KBM-7 (cell line): ENCODE measurements around the gene BANF2.
"Not testable (repeated sequence)": the region's sequence is repeated elsewhere in the genome, so short reads cannot be mapped to it uniquely, and the experiment has no call there.

Experiments
- DNase-seq: peaks from one replicate; pipeline ENCODE4 v3.0.0-alpha.2; 2015
- in situ Hi-C: fragments of 300-500 bp; cut with MboI; formaldehyde crosslinking; loops from 2 replicates; pipeline ENCODE4 v1.14.3; 2020; ENCODE audit warnings: low sequenced_read_pairs, low pct_unique_long_range_greater_than_20kb, mixed read lengths

The BANF2 gene

GRCh38 chr20:17699931-17700351 is at the start of gene BANF2:
Gene BANF2, plus strand, starts transcription at chr20:17699966. Its CDS starts 25,060 bp downstream, at chr20:17725026.
- in situ Hi-C loops, result no loop called here

GRCh38 chr20:17650301-17651128 is 49.3 kb upstream of the BANF2 start:
- no peak for DNase-seq
- in situ Hi-C loops, result no loop called here

More at GRCh38 chr20:17699931-17700351, at the start of gene BANF2:
- no peak for DNase-seq

GRCh38 chr20:17651129-17651759 is 48.5 kb upstream of the BANF2 start:
- no peak for DNase-seq

DNA sequence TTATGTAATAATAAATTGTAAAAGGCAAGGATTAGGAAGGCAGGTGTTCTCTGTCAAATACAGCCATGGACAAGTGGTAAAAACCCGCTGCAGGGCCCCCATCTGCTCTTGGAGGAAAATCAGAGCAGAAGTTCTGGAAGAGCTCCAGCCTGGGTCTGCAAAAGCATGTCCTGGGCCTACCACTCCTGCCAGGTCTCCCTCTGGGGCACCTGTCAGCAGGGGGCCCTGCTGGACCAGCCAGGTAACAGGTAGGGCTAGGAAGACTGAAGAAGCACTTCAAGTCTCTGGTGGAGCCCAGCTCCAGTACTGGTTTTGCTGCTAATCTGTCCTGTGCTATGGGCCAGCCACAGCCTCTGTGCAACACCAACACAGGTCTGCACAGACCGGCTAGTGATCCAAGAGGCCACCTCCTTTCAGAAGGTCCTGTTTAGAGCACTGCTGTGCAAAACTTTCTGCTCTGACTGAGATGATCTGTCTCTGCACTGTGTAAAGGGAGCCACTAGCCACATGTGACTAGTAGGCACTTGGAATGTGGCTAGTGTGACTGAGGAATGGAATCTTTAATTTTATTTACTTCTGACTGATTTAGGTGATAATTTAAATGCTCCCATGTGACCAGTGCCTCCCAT is 47.9 kb upstream of the BANF2 start:
- no peak for DNase-seq
- in situ Hi-C loops, result no loop called here

More at GRCh38 chr20:17651129-17651759, 48.5 kb upstream of the BANF2 start:
- in situ Hi-C loops, result no loop called here

GRCh38 chr20:17652411-17652810 is 47.4 kb upstream of the BANF2 start:
- no peak for DNase-seq
- in situ Hi-C loops, result no loop called here

DNA sequence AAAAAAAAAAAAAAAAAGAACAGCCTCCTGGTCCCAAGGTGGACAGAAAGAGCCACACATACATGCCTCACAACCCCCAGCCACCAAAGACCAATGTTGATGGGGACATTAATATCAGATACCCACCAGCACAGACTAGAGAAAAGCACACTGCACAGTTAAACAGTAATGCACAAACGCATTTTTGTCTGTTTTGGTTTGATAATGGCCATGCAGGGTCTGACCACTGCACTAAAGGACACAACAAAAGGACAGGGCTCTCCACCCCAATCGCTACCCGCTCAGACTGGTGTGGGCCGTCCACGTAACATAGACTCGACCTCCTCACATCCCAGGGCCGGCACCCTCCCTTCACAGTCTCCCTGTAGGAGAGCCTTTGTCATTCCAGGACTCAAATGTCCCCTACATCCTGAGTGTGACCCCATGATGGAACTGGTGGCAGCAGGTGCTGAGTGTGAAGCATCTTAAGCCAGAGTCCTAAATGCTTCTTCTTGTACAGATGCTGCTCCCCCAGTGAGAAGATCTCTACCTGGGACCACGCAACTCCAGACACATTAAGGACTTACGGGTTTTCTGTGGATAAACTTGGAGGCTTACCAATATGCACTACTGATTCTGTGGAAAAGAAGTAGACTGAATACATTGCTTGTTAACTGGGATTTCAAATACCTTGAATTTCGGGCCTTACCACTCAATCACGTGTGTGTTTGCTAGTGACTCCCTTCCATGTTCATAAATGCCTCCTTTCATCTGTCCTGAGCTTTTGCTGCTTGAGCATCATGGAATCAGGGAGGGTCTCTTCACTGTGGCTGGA is 45.7 kb upstream of the BANF2 start:
- in situ Hi-C loops, result no loop called here
- DNase-seq, result no peak

GRCh38 chr20:17654649-17655285 is 45.0 kb upstream of the BANF2 start:
- in situ Hi-C loops, result no loop called here
- DNase-seq, result no peak

GRCh38 chr20:17655286-17655651 is 44.5 kb upstream of the BANF2 start:
- in situ Hi-C loops, result no loop called here
- DNase-seq, result no peak

DNA sequence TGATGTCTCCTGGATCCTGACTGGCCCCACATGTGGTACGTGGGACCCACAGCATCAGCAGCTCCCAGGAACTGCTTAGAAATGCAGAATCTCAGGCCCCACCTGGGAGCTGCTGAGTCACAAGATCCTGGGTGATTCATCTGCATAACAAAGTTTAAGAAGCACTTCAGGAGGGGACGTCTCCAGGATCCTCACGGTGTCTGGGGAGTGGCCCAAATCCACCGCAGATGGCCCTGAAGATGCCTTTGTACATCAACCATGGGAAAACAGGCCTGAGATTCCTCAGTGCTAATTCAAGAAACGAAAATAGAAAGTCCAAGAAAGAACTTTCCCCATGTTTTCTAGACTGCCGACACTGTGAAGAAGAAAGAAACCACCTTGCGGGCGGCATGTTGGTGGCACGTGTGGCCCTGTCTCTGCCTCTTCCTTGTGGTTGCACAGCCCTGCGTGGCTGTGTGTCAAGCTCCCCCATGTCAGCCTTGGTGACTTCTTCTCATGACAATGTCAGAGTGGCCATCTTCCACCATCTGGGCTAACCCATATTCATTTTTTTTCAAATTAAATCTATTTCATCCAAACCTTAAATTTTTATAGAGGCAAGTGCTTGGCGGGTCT is 43.8 kb upstream of the BANF2 start:
- in situ Hi-C loops, result no loop called here
- DNase-seq, result no peak

DNA sequence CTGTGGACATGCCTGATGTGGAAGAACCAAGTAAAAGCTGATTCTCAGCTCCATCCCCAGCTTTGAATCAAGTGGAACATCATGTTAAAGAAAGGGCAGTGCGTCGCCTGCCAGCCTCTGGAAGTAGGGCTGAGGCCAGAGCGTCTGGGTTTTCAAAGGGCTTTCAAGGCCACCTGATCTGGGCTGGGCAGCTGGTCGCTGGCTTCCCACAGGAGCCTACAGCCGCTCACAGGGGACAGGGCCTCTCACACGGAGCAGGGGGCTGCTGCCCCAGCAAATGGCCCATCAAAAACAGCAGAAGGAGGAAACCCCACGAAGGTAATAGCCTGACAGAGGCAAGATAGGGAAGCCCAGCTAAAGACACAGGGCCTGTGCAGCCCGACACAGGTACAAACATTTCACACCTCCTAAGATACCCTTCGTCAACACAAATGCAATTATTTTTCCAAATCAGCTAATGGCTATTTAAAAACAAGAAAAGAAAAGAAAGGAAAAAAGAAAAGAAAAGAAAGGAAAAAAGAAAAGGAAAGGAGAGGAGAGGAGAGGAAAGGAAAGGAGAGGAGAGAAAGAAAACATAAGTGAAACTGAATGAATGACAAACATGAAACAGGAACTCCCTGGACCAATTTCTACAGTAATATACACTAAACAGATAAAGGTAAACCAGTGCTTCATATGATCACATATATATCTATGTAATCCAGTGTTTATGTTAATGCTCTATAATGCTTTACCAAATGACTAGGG is 42.5 kb upstream of the BANF2 start:
- in situ Hi-C loops, result no loop called here
- DNase-seq, result no peak

DNA sequence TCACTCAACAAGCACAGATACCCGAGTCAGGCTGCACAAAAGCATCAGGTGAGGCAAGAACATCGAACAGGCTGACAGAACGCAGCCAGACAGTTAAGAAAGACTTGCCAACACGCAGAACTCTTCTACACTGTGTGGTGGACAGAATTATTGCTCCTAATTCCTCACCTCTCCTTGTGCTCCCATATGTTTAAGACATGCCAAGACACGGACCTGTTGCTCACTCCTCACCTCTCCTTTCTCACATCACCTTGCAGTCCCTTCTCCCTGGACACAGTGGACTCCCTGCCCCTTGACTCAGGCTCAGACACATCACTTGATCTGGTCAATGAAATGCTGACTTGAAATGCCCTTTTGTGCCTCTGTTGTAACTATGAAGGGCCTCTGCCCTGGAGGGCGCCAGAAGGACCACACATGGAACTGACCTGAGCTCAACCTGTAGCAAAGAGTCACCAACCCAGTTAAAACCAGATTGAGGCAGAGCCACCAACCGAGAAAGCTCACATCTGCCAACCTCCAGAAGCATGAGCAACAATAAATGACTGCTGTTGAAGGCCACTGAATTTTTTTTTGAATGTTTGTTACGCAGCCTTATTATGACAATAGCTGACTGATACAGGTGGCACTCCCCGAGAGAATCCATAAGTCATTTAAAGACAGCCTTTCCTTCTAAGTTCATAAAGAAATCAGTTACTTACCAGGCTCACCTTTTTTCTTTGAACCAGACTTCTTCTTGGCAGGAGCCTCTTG is 41.7 kb upstream of the BANF2 start:
- in situ Hi-C loops, result no loop called here
- DNase-seq, result no peak

DNA sequence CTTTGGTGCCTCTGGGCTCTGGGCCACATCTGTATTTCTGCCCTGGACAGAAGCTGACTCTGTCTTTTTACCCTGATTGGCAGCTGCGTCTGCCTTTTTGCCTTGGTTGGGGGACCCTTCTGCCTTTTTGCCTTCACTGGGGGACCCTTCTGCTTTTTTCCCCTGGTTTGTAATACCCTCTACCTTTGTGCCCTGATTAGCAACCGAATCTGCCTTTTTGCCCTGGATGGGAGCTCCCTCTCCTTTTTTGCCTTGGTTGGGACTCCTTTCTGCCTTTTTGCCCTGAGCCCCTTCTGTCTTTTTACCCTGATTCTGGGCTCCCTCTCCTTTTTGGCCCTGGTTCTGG is 41.1 kb upstream of the BANF2 start:
- in situ Hi-C loops, result no loop called here
- no peak for DNase-seq

- DNase-seq, in situ Hi-C loops: not testable (repeated sequence)
Measured at GRCh38 chr20:17659344-17659743, 40.4 kb upstream of the BANF2 start.

DNA sequence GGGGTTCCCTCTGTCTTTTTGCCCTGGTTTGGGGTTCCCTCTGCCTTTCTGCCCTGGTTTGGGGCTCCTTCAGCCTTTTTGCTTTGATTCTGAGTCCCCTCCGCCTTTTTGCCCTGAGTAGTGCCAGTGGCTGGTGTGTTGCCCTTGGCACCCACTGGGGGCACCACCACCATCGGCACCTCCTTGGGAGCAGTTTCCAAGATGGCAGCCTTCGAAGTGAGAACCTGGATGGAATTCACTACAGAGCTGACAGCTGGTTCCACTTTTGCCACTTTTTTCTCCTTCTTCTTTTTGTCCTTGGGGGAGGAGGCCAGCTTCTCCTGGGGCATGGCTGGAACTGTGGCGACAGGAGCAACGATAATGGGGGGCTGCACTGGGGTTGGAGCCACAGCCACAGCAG is 40.0 kb upstream of the BANF2 start:
- DNase-seq, result no peak
- in situ Hi-C loops, result no loop called here

- DNase-seq, result no peak
- in situ Hi-C loops, result no loop called here
Measured at GRCh38 chr20:17660667-17661066, 39.1 kb upstream of the BANF2 start.

- in situ Hi-C loops, result no loop called here
- DNase-seq, result no peak
Measured at GRCh38 chr20:17661121-17661744, 38.5 kb upstream of the BANF2 start.
